Right ventricle myocardium inferior (tissue), 1 donor: ENCODE results near the gene HDGFL1. TPM values are rescaled to one million over a fixed set of nuclear protein-coding genes. Genes with fewer than 3 reads are reported as not detected.
A peak's percentile ranks its signal among the peaks of the same experiment; 100 is the strongest.

Experiments used
- ATAC-seq: fragments of 200-7000 bp; cut with Tn5 transposase; one replicate; pipeline ENCODE4 v1.9.1; 2020; ENCODE audit warnings: mild to moderate bottlenecking, moderate library complexity
- DNase-seq: peaks from one replicate; pipeline ENCODE4 v3.0.0; 2021; ENCODE audit errors: missing footprints
- intact Hi-C: fragments of 100-400 bp; cut with DNase I; formaldehyde crosslinking; loops from one replicate; pipeline ENCODE4 v1.11.0; 2022
- total RNA-seq: library from RNA; stranded (reverse); fragmentation: NEBNext Ultra II Directional; extraction: Animal tissue kit (Norgen Biotek cat#: 25700); gene quantifications from one replicate; pipeline ENCODE4 v1.2.1, GENCODE V29; 2021
- donor health status: DM: no; HTN: yes; CAD: no; lungs with severe emphysema.

HDGFL1 gene
- total RNA-seq, 1 donor from 2014 or later = not detected

DNA sequence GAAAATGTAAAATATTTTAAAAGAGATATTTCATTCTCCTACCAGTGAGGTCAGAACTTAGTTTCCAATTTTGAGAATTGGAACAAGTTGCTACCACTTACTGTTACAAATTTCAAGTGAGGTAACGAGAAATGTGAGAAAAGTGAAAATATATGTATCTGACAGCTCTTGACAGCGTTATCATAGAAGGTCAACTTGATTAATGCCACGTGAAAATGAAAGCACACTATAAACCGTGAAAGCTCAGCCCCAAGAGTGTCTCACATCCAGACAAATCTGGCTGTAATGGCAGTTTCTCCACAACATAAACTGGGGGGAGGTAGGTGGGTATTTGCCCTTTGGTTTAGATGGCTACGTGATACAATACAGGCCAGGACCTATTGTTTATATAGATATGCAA, 13.9 kb downstream of the HDGFL1 start:
- DNase-seq (no peak), ATAC-seq (no peak)
- intact Hi-C loops = no loop called here

DNA sequence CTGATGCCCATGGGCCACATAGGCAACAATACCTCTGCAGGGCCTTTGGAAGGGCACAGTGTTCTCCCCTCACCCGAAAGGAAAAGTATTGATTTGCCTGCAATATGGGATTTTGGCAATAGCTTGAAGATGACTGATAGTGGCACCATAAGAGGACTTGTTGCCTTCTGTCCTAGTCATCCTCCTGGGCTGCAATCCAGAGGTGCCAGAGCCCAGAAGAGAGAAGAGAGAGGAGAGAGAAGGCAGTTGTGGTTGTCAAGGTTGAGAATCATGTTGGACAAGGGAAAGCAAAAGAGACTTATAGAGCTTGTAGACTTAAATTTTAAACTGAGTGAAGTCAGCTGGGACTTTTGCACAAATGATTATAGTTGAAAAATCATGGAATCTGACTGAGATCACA, 14.6 kb downstream of the HDGFL1 start:
- DNase-seq (no peak), ATAC-seq (no peak)
- intact Hi-C loops = no loop called here

DNA sequence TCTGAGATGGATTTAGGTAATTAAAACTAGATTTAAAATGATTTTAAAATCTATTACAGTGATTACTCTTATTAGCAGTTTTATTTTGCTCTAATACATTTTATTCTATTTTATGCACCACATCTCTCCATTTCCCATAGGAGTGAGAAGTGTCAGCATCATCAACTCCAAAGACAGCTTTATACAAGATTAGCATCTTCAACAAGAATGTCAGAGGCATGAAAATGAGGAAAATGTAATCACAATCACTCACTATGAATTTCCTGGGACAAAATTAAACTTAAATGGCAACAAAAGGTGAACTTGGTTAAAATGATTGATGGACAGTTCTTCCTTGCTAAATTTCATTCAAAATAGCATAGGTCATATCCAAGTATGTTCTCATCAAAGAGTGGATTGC, 19.8 kb downstream of the HDGFL1 start:
- ATAC-seq (no peak), DNase-seq (no peak)
- intact Hi-C loops = no loop called here

DNA sequence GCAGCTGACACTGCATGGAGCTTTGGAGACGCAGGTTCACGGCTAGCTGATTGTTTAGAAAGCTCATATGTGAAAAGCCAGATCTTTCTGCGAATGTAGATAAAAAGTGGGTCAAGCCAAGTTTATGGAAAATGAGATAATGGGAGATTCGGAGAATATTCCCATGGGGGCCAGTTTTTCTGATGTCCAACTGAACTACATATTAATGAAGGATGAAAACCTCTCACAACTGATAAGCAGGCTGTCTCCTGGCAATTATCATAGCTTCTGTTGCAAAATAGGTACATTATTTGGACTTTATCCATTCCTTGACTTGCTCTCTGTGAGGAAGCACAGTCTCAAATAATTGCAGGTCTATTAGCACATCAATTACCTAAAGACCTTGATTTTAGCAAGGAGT, 21.1 kb downstream of the HDGFL1 start:
- intact Hi-C loops = no loop called here
- DNase-seq = no peak
- ATAC-seq = no peak

DNA sequence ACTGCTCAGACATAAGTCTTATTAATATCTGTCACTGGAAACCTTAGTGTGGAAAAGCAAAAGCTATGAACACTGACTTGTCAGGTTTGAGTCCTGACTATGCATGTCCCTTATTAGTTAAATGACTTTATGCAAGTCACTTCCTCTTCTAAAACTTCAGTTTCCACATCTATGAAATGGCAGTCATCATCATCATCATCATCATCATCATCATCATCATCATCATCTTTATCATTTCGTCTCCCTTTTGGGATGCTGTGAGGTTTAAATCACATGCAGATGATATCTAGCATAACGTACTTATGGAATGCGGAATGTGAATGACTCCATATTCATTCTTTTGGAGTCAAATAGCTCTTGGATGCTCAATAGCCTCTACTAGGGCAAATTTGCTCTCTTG, 24.5 kb downstream of the HDGFL1 start:
- no peak for ATAC-seq
- intact Hi-C loops = no loop called here
- no peak for DNase-seq

DNA sequence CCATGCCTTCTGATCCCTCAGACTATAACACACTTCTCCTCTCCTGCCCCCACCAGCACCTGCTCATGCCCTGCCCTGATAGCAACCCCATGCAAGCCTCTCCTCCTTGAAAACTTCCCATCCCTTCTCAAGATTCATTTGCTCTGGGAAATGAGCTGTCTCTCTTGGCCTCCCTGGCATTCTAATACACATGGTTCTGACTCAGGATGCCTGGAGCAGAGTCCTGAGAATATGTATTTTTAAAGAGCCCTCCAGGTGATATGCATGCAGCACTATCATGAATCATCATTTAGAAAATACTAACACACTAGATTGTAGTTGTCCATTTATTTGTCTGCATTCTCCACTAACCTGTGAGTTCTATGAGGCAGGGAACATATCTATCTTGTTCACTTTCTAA, 26.6 kb downstream of the HDGFL1 start:
- DNase-seq = no peak
- intact Hi-C loops = no loop called here
- no peak for ATAC-seq

DNA sequence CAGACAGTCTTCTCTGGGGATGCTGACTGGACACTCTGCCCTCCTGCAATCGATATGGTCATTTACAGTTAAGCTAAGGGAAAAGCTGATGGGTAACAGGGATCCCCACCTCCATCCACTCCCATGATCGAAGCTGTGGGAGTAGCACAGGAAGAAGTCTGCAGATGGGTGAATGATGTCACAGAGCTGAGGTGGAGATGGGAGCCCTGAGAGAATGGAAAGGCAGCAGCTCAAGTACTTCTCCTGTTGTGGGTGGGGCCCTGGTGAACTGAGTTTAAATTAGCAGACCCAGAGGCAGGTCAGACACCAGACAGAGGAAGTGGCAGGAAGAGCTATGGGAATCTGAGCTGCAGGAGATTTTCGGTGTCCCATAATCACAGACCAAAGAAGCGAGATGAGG, 29.0 kb downstream of the HDGFL1 start:
- ATAC-seq = no peak
- intact Hi-C loops = no loop called here
- DNase-seq = no peak

DNA sequence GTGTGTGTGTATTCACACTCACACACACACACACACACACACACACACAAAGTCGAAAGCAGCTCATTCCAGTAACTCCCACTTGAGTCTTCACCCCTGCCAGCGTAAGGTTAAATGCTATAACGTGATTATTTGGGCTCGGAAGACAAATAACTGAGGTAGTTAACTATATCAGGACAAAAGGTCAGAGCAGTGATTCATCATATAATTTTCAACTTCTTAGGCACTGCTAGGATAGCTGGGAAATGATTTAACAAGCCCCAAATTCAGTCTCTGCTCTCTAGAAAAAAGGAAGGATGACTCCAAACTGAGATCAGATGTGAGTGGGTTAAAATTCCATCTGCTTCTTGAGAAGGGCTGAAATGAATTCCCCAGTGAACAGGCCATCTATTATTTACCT, 30.7 kb downstream of the HDGFL1 start:
- no peak for ATAC-seq
- no peak for DNase-seq
- intact Hi-C loops = no loop called here

DNA sequence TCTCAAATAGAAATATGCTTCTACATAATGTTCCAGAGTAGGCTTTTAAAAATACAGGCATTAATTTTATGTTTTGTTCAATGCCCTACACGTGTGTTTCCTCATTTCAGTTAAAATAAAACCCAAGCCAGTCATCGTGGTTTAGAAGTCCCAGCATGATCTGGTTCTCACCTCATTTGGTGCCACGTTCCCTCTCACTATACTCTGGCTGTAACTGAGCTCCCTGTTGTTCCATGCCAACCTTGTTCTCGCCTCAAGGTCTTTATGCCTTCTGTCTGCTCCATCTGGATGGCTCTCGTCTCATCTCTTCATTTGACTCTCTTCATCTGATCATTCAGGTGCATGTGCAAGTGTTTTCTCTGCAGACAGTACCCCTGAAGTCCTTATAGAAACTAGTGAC, 32.6 kb downstream of the HDGFL1 start:
- intact Hi-C loops = no loop called here
- no peak for DNase-seq
- ATAC-seq = no peak

DNA sequence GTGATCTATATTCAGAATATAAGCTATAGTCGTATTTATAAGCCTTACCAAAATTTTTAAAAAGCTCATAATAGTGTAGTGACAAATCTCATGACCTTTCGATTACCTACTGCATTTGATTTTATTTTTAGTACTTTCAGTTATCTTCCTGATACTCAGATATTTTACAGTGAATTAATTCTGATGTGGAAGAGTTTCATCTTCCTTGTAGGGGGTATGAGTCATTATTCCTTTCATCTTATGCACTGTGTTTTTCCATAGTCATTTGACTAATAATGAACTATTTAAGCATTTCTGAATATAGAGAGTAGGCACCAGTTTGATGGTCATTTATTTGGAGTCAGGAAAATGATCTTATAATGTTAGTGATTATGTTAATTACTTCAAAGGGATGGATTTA, 36.4 kb downstream of the HDGFL1 start:
- intact Hi-C loops = no loop called here
- no peak for ATAC-seq
- DNase-seq = no peak

DNA sequence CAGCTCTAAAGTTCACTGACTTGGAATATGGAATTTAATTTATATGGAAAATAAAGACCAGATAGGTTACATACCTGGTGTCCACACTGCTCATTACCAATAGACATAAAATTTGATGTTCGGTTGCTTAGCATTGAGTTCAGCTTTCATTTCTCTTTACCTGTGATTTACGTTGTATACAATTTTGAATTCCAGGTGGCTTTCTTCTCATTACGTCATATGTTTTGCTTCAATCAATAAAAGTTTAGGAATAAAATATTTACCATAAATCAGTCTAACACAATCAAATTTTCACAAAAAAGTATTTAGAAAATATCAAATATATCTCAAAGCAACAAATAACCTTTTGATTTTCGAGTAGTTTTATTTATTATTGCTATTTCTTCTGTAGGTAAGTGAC, 40.8 kb downstream of the HDGFL1 start:
- ATAC-seq (no peak), DNase-seq (no peak)
- intact Hi-C loops = loop anchor here (5.0 to 10.0 kb wide), 2 partner anchors 57 to 135 kb away; no protein-coding TSS in a partner anchor

DNA sequence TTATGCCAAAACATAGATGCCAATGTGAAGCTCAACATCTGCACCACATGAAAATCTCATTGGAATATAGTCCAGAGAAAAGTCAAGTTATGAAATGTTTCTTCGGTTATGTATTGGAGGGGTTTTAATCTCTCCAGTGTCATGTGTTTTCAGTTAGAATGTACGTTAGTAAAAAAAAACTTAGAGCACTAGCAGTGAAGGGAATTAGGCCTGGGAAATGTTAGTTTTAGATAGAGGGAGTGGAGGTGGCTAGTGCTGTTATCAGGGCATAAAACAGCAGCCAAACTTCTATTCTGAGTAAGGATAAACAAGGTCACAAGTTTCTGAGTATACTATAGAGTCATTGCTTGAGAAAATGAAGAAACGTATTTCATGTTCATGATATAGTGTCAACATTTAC, 42.9 kb downstream of the HDGFL1 start:
- intact Hi-C loops = loop anchor here (5.0 to 10.0 kb wide), 2 partner anchors 55 to 137 kb away; no protein-coding TSS in a partner anchor
- ATAC-seq (peak; percentile 46), DNase-seq (no peak)

DNA sequence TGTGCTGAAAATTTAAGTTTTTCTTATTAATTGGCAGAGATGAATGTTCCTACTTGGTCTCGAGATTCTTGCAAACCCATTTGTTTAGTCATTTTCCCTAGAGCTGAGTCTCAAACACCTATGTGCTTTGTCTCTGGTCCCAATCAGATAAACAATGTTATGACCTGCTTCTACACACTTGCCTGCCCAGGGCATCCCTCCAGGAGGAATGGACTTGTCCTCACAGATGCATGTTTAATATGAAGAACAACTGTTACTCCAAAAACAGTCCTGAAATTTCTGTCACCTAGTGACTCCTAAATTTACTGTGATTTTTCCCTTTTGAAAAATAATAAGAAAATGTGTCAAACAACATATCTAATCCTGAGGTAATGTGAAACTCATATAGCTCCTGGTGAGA, 43.7 kb downstream of the HDGFL1 start:
- DNase-seq = no peak
- ATAC-seq = no peak
- intact Hi-C loops = loop anchor here (5.0 to 10.0 kb wide), 2 partner anchors 54 to 138 kb away; no protein-coding TSS in a partner anchor

DNA sequence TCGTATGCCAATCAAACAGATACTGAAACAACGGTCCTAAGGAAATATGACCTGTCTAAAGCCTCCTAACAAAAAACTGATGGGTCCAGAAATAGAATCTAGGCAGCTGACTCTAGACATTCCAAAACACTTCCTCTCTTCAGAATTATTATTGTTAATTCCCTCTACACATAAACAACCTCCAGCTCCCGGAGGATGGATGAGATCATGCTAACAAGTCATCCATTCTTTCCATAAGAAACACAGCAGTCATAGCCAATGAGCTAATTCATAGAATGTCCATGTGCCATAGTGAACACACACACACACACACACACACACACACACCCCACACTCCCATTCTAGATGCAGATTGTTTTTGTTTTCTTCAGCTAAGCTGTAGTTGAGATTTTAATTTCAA, 44.3 kb downstream of the HDGFL1 start:
- ATAC-seq = no peak
- intact Hi-C loops = loop anchor here (5.0 to 10.0 kb wide), 2 partner anchors 54 to 139 kb away; no protein-coding TSS in a partner anchor

DNA sequence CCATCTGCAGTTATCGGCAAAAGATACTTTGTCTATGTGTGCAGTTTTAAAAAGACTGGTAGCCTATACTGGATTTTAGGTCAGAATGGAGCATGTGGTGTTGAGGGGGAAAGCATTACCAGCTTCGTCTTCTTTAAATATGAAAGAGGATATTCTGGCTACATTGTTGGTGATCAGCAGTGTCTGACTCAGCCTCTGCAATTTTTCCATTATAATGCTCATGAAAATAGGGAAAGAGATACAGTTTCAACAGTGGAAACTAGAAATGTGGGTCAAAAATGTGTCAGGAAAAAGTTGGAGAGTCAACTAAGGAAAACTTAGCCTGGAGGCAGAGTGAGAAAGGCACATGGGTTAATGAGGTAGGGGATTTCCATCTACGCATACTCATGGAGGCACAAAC, 45.2 kb downstream of the HDGFL1 start:
- intact Hi-C loops = loop anchor here (5.0 to 10.0 kb wide), 2 partner anchors 53 to 140 kb away; no protein-coding TSS in a partner anchor
- ATAC-seq = no peak
- no peak for DNase-seq

More for the DNA sequence above, 44.3 kb downstream of the HDGFL1 start:
- no peak for DNase-seq

DNA sequence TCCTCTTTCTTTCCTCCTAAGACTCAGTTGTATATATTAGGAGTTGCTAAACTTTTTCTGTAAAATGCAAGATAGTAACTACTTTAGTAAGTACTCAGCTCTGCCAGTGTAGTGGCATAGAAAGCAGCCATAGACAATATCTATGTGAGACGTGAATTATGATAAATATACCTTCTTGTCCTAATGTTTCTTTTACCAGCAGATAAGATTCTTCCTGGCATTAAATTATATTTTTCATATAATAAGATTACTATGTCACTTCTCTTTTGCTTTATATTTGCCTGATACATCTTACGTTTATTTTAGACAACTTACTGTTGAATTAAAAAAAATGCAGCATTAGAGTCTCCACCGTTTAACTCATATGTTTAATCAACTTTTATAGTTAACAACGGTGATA, 51.7 kb downstream of the HDGFL1 start:
- DNase-seq = no peak
- intact Hi-C loops = no loop called here
- no peak for ATAC-seq
